ENCODE results near the gene PTMA. TPM values are rescaled to one million over a fixed set of nuclear protein-coding genes. Genes with fewer than 3 reads are reported as not detected.

Gene PTMA
- total and polyA plus RNA-seq, 9 of the 15 experiments (the other 6 are each of a cell fraction or from before 2014, with no cell fraction given), result 429 to 2,322 (median 1,578) TPM

DNA sequence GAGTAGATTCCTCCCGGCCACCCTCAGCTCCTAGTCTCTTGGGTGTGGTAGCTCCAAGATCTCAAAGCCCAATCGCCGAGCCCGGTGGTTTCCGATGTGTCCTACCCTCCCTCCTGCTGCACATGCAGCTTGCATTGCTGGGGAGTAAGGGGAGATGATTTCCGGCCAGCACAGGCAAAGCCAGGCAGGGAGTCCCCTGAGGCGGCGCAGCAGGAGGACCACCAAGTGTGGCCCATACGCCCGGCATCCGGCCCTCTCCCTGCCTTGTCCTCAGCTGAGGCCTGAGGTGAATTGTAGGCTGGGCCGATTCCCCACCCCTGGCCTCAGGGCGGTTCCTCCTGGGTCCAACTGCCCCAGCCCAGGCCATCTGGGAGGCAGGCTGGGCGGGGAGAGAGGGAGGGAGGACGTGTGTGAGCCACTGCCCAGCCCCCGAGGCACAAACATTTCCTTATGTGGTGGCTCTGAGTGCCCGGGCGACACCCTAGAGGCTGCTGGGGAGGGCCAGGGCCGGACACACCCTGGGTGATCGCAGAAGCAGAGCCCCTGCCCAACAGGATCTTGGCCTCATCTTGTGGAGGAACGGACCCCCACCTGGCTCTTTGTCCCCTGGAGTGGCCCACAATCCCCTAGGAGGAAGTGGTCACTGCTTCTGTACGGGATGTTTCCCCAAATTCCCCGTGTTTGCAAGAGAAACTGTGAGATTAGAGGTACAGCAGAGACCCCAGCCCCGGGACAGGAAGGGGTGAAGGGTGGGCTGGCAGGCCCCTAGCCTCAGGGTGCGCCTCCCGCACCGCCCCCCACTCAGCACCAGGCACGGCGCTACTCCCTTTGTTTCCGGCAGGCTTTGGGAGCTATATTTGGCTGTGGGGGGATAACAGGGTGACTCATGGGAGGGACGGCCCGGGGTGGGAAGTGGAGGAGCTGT is 41.9 kb upstream of the PTMA start (continued):
- TF ChIP-seq SMARCB1 (IDR thresholded peaks at IDR 0.05; ENCODE audit: insufficient read length, low read depth) (no peak), SMARCE1 (IDR thresholded peaks at IDR 0.05) (0 out of 2 replicates have a peak, but pooled peaks have one; percentile 24), RBM34 (IDR thresholded peaks at IDR 0.05; ENCODE audit: borderline replicate concordance, insufficient read depth, low read length) (no peak), TBP (optimal IDR thresholded peaks at IDR 0.05; ENCODE audit: low read depth, low read length) (peak; percentile 61), FOXJ2 (tag; IDR thresholded peaks at IDR 0.05) (no peak), MCM5 (IDR thresholded peaks at IDR 0.05; ENCODE audit: low read depth) (no peak), HDAC1 (IDR thresholded peaks at IDR 0.05) (0 out of 4 replicates have a peak, but pooled peaks of 1 of the 2 experiments have one; percentile 19), NFE2L1 (tag; IDR thresholded peaks at IDR 0.05; ENCODE audit: borderline replicate concordance, low read depth) (no peak), SLC30A9 (CRISPR knock-in tag; IDR thresholded peaks at IDR 0.05) (no peak), RFX1 (IDR thresholded peaks at IDR 0.05) (no peak), GABPB2 (CRISPR knock-in tag; conservative IDR thresholded peaks at IDR 0.05) (no peak), SMARCA5 (IDR thresholded peaks at IDR 0.05) (no peak), ZNF76 (CRISPR knock-in tag; IDR thresholded peaks at IDR 0.05; ENCODE audit: borderline replicate concordance) (no peak), LEF1 (IDR thresholded peaks at IDR 0.05) (no peak; the same call in 1 of the 2 replicates), SP2 (IDR thresholded peaks at IDR 0.05; ENCODE audit: extremely low read depth, low read depth, low read length, poor library complexity, severe bottlenecking) (no peak), ZNF224 (CRISPR knock-in tag; IDR thresholded peaks at IDR 0.05) (no peak), ZNF707 (CRISPR knock-in tag; conservative IDR thresholded peaks at IDR 0.05) (no peak)
- TF ChIP-seq, protein P1, sequence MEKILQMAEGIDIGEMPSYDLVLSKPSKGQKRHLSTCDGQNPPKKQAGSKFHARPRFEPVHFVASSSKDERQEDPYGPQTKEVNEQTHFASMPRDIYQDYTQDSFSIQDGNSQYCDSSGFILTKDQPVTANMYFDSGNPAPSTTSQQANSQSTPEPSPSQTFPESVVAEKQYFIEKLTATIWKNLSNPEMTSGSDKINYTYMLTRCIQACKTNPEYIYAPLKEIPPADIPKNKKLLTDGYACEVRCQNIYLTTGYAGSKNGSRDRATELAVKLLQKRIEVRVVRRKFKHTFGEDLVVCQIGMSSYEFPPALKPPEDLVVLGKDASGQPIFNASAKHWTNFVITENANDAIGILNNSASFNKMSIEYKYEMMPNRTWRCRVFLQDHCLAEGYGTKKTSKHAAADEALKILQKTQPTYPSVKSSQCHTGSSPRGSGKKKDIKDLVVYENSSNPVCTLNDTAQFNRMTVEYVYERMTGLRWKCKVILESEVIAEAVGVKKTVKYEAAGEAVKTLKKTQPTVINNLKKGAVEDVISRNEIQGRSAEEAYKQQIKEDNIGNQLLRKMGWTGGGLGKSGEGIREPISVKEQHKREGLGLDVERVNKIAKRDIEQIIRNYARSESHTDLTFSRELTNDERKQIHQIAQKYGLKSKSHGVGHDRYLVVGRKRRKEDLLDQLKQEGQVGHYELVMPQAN (IDR thresholded peaks at IDR 0.05; ENCODE audit: borderline replicate concordance), result no peak
- TF ChIP-seq, protein P2, sequence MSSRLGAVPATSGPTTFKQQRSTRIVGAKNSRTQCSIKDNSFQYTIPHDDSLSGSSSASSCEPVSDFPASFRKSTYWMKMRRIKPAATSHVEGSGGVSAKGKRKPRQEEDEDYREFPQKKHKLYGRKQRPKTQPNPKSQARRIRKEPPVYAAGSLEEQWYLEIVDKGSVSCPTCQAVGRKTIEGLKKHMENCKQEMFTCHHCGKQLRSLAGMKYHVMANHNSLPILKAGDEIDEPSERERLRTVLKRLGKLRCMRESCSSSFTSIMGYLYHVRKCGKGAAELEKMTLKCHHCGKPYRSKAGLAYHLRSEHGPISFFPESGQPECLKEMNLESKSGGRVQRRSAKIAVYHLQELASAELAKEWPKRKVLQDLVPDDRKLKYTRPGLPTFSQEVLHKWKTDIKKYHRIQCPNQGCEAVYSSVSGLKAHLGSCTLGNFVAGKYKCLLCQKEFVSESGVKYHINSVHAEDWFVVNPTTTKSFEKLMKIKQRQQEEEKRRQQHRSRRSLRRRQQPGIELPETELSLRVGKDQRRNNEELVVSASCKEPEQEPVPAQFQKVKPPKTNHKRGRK (tag; IDR thresholded peaks at IDR 0.05), result no peak
- TF ChIP-seq, protein P3, sequence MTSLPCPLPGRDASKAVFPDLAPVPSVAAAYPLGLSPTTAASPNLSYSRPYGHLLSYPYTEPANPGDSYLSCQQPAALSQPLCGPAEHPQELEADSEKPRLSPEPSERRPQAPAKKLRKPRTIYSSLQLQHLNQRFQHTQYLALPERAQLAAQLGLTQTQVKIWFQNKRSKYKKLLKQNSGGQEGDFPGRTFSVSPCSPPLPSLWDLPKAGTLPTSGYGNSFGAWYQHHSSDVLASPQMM (CRISPR knock-in tag; IDR thresholded peaks at IDR 0.05), result no peak
- TF ChIP-seq, protein P4, sequence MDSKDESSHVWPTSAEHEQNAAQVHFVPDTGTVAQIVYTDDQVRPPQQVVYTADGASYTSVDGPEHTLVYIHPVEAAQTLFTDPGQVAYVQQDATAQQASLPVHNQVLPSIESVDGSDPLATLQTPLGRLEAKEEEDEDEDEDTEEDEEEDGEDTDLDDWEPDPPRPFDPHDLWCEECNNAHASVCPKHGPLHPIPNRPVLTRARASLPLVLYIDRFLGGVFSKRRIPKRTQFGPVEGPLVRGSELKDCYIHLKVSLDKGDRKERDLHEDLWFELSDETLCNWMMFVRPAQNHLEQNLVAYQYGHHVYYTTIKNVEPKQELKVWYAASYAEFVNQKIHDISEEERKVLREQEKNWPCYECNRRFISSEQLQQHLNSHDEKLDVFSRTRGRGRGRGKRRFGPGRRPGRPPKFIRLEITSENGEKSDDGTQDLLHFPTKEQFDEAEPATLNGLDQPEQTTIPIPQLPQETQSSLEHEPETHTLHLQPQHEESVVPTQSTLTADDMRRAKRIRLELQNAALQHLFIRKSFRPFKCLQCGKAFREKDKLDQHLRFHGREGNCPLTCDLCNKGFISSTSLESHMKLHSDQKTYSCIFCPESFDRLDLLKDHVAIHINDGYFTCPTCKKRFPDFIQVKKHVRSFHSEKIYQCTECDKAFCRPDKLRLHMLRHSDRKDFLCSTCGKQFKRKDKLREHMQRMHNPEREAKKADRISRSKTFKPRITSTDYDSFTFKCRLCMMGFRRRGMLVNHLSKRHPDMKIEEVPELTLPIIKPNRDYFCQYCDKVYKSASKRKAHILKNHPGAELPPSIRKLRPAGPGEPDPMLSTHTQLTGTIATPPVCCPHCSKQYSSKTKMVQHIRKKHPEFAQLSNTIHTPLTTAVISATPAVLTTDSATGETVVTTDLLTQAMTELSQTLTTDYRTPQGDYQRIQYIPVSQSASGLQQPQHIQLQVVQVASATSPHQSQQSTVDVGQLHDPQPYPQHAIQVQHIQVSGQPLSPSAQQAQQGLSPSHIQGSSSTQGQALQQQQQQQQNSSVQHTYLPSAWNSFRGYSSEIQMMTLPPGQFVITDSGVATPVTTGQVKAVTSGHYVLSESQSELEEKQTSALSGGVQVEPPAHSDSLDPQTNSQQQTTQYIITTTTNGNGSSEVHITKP (IDR thresholded peaks at IDR 0.05; ENCODE audit: partially characterized antibody), result peak; percentile 68

Data from K562 (cell line).